ENCODE measurements around the gene ZNF438.

DNA sequence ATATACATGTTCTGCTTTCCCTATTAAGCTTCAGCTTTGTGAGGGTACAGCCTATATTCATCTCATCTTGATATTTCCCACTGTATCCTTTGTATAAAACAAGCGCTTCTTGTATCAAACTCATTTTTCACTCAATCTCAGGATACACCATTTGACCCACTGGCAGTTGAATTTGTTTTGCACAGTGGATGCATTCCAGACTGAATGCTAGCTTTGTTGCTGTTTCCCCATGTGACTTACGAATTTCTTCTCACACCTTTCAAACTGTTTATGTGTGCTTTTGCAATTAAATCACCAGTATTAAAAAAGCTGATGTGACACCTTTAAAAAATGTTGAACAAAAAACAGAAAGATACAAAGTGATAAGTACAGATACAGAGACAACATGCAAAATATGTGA lies 180.9 kb downstream of the ZNF438 start:
- no peak for TF ChIP-seq PPARA (CRISPR knock-in tag; IDR thresholded peaks at IDR 0.05; ENCODE audit: borderline replicate concordance)
- TF ChIP-seq, protein P1, sequence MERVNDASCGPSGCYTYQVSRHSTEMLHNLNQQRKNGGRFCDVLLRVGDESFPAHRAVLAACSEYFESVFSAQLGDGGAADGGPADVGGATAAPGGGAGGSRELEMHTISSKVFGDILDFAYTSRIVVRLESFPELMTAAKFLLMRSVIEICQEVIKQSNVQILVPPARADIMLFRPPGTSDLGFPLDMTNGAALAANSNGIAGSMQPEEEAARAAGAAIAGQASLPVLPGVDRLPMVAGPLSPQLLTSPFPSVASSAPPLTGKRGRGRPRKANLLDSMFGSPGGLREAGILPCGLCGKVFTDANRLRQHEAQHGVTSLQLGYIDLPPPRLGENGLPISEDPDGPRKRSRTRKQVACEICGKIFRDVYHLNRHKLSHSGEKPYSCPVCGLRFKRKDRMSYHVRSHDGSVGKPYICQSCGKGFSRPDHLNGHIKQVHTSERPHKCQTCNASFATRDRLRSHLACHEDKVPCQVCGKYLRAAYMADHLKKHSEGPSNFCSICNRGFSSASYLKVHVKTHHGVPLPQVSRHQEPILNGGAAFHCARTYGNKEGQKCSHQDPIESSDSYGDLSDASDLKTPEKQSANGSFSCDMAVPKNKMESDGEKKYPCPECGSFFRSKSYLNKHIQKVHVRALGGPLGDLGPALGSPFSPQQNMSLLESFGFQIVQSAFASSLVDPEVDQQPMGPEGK (CRISPR knock-in tag; IDR thresholded peaks at IDR 0.05; ENCODE audit: borderline replicate concordance): no peak
- TF ChIP-seq, protein P2, sequence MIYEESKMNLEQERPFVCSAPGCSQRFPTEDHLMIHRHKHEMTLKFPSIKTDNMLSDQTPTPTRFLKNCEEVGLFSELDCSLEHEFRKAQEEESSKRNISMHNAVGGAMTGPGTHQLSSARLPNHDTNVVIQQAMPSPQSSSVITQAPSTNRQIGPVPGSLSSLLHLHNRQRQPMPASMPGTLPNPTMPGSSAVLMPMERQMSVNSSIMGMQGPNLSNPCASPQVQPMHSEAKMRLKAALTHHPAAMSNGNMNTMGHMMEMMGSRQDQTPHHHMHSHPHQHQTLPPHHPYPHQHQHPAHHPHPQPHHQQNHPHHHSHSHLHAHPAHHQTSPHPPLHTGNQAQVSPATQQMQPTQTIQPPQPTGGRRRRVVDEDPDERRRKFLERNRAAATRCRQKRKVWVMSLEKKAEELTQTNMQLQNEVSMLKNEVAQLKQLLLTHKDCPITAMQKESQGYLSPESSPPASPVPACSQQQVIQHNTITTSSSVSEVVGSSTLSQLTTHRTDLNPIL (CRISPR knock-in tag; IDR thresholded peaks at IDR 0.05; ENCODE audit: low read depth): no peak

Data from SK-N-SH treated with all-trans-retinoic acid at 6 μM for 48 hours (cell line).